ENCODE data around the gene BAD.
"Not testable (repeated sequence)": the region's sequence is repeated elsewhere in the genome, so short reads cannot be mapped to it uniquely, and the experiment has no call there.

BAD gene

DNA sequence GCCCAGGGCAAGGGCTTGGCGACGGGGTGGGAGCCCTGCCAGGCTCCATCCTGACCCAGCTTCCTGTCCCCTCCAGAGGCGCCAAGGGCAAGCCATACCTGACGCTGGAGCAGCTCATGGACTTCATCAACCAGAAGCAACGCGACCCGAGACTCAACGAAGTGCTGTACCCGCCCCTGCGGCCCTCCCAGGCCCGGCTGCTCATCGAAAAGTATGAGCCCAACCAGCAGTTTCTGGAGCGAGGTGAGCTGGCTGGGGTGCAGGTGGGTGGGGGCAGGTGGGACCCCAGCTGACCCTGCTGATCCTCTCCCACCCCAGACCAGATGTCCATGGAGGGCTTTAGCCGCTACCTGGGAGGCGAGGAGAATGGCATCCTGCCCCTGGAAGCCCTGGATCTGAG is 28.2 kb downstream of the BAD start:
- no peak for DNase-seq (ENCODE audit: low spot score)

DNA sequence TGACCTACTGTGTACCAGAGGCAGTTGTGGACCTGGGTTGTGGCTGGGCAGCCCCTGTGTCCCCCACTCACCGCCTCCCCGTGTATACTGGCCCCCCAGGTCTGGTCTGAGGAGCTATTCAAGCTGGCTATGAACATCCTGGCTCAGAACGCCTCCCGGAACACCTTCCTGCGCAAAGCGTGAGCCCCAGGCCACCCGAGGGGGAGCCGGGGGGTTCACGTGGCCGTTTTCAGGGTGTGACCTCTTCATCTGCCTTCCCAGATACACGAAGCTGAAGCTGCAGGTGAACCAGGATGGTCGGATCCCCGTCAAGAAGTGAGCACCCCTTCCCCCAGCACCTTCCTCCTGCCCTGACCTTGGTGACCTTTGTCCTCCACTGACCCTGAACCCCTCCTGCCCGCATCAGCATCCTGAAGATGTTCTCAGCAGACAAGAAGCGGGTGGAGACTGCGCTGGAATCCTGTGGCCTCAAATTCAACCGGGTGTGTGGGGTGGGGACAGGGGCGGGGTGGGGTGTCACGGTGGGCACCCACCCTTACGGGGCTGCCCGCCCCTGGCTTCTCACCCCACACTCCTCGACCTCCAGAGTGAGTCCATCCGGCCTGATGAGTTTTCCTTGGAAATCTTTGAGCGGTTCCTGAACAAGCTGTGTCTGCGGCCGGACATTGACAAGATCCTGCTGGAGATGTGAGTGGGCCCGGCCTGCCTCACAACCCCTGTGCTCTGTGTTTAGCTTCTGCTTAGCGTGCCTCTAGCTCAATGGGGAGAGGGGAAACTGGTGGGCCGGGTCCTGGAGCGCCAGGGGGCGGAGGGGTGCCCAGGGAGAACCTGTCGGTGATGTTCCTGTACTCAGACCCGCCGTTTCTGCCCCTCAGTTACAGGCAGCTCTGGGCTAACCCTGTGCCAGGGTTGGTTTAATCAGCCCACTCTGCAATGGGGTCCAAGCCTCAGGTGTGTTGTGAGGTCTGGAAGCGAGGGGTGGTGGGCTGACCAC is 29.0 kb downstream of the BAD start:
- DNase-seq (ENCODE audit: low spot score) = no peak

DNA sequence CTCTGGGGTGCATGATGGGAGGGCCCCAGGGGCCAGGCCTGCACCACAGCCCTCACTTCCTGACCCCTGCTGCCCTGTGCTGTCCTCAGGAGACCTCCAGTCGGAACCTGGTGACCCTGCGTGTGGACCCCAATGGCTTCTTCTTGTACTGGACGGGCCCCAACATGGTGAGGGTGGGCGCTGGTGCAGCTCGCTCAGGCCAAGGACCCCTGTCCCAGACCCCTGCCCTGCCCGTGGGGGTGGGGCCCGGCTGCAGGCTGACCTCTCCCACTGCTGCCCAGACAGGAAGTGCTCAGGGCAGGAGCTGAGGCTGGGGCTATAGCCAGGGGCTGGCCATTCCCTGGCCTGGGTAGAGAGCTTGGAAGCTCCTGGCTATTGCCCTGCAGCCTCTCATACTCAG is 30.1 kb downstream of the BAD start:
- no peak for DNase-seq (ENCODE audit: low spot score)

DNA sequence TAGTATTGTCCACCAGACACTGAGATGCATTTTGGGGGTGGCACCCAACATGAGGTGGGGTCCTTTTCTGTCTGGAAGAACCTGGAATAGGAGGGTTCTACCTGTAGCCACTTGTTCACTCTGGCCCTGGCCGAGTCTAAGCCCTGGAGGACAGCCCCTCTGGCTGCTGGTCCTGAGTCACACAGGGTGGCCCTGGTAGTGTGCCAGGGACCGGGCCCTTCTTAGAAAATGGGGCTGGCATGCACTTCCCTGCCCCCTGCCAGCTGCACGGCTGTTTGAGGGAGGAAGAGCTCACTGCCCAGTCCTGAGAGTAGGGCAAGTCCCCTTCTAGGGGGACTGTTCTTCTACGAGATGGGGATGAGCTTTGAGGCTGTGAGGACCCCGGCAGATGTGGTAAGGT is 31.0 kb downstream of the BAD start:
- no peak for DNase-seq (ENCODE audit: low spot score)

DNA sequence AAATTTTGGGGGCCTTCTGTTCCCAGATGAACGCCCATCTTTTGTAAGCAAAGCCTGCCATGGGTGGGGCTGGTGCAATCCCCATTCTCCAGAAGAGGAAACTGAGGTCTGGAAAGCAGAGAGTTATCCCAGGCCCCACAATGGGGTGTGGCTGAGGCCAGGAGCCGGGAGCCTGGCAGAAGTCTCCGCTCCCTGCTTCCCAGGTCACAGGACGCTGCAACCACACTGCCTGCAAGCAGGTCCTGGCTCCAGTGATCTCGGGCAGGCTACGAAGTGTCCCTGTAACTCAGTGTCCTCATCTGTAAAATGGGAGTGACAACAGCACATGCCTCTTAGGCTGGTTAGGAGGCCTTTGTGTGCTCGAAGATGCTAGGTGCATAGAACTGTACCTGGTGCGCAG is 31.4 kb downstream of the BAD start:
- DNase-seq (ENCODE audit: low spot score) = no peak

DNA sequence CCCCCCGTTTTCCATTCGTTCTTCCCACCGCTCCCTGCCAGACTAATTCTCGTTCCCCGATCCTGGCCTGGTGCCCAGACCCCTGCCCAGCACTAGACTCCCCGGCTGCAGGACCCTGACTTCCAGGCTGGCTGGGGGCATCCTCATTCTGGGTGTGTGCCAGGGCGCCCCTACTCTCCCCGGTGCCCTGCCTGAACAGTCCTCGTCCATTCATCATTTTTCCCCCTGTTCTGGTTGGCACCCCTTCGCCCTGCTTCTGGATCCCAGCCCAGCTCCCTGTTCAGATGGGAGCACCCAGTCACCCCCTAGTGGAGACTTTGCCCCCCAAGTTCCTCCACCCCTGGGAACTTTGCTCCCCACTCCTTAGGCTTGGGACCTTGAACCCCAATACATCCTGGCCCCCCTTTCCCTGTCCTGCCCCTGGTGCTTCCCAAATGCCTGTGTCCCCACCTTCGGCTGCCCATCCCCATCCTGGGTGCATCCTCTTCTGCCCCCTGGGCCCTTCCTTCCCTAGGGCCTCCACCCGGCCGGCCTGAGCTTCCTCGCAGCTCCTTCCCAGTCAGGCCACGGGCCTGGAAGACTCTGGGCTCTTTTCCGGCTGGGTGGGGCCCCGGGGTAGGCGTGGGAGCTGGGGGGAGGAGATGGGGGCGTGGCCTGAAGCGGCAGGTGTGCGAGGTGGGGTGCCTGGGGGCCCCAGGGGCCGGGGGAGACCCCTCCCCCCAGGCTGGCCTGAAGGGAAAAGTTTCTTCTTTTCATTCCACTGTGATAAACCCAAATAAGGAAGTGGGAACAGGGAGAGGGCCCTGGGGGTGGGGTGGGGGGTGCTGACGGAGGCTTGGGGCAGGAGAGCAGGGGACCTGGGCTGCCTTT is 32.2 kb downstream of the BAD start:
- DNase-seq (ENCODE audit: low spot score) = peak; percentile 44

DNA sequence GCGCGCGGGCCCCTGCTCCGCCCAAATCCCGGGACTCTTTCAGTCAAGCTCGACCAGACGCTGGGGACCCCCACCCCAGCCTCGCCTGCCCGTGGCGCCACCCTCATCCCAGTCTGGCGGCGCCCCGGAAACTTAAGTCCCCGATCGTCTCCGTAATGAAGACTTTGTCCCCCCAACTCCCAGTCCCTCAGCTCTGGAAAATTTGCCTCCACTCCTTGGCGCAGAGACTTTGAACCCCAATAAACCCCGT is 32.8 kb downstream of the BAD start:
- no peak for DNase-seq (ENCODE audit: low spot score)

DNA sequence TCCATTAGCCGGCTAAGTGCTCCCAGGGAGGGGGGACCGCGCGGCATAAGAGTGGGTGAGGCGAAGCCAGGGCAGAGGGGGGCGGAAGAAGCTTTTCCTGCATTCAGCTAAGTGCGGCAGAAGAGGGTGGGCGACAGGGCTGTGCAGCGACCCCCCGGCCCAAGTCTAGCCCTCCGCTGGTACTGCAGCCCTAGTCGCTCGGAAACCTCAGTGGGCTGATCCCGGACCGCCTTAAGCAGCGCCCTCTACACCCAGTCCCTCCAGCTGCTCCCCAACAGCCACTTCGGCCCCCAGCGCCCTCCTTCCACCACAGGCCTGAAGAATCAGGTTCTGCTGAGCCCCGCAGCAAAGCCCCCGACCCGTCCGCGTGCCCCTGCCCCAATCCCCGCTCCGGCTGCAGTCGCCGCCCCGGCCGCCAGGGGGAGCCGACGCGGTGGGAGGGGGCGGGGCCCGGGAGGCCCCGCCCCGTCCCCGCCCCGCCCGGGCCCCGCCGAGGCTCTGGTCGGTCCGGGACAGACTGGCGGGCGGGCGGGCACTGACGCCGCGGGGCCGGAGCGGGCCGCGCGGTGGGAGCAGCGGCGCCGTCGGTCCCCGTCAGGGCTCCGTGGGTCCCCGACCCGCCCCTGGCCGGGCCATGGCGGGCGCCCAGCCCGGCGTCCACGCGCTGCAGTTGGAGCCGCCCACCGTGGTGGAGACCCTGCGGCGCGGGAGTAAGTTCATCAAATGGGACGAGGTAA is 33.3 kb downstream of the BAD start, which contains the start of gene PLCB3:
TSS of gene PLCB3 (plus strand) at position 515 of the 737 bp plus-strand sequence. CDS start at position 635, 120 bp downstream.
- peak; percentile 88 for DNase-seq (ENCODE audit: low spot score)

DNA sequence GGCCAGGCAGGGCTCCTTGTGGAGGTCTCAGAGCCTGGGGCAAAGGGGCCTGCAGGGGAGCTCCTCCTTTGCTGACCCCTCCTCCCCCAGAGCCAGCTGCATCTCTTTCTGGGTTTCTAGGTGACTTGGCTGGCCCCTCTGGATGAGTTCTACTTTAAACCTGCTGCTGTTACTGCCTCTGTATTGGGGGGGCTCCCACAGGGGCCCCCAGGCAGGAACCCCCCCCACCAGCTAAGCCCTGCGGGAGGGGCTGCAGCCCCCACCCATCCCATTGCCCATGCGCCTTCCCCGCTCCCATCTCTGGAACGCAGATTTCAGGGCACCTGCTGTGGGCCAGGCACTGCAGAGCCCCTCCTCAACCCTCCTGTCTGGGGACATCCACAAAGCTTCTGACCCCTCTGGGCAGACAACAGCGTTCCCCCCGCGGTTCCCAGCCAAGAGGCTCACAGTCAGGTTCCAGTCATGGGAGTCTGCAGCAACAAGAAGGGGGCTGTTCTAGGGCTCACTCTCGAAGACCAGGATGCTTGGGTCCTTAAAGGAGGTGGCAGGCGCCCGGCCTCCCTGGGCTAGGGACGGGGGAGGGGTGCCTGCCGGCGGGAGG is 34.0 kb downstream of the BAD start:
- no peak for DNase-seq (ENCODE audit: low spot score)

DNA sequence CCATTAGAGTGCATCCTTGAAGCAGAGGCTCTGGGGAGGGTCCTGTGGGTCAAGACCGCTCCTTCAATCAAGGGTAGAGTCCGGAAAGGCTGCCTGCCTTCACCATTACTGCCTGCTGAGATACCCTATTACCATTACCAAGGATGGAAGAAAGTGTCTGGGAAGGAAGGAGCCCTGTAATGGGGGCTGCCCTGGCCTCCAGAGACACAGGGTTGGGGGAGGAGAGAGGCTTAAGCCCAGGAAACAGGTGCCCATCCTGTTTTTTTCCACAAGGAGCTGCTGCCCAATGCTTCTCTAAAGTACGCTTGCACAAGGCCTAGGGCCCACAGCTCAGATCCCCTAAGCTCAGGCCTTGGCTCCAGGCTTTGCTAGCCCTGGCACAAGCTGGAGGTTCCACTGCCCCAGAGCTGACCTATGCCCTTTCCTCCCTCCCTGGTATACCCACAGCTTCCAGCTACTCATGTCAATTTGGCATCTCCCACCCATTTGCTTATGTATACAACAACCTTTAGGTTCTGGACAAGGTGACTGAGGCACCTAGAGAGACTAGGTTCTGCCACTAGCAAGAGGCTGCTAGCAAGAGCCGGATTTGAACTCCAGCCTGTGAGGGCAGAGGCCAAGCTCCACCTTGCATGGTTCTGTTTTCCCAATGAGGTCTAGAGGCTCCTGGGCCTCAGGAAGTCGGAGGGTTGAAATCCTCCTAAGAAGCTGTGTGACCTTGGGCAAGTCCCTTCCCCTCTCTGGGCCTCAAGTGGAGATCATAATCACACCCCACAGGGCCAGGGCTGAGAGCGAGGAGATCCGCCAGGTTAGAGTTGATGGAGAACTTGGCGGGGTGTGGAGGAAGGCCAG is 34.7 kb downstream of the BAD start:
- no peak for DNase-seq (ENCODE audit: low spot score)

DNA sequence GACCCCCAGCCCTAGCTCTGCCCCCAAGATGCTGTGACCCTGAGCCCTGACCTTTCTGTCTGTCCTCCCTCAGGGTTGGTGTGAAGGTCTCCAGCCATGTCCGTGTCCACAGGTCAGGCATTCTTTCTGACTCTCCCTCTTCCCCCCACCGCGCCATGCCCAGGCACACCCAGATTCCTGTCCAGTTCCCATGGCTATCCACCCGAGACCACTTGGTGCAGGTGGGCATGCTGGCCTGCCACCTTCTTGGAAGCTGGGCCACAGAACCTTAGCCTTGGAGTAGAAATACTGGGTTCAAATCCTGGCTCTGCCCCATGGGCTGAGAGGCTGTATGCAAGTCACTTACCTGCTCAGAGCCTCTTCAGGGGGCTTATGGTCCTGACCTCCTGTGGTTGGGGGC is 35.4 kb downstream of the BAD start:
- no peak for DNase-seq (ENCODE audit: low spot score)

DNA sequence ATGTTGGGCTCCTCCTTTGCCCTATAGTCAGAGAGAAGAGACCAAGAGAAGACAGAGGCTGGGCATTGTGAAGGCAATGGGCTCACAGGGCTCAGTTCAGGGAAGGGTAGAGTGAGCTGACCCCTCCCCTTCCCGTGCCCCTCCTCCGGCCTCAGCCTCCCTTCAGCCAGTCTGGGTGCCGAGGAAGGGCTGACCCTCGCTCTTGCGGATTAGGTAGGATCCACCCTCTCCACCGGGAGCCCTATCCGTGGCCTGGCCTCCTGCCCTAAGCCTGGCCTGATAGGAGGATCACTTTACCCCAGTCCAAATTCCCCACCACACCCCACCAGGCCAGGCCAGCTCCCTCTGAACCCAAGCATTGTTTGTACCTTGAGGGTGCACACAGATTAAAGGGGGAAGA is 35.9 kb downstream of the BAD start:
- no peak for DNase-seq (ENCODE audit: low spot score)

DNA sequence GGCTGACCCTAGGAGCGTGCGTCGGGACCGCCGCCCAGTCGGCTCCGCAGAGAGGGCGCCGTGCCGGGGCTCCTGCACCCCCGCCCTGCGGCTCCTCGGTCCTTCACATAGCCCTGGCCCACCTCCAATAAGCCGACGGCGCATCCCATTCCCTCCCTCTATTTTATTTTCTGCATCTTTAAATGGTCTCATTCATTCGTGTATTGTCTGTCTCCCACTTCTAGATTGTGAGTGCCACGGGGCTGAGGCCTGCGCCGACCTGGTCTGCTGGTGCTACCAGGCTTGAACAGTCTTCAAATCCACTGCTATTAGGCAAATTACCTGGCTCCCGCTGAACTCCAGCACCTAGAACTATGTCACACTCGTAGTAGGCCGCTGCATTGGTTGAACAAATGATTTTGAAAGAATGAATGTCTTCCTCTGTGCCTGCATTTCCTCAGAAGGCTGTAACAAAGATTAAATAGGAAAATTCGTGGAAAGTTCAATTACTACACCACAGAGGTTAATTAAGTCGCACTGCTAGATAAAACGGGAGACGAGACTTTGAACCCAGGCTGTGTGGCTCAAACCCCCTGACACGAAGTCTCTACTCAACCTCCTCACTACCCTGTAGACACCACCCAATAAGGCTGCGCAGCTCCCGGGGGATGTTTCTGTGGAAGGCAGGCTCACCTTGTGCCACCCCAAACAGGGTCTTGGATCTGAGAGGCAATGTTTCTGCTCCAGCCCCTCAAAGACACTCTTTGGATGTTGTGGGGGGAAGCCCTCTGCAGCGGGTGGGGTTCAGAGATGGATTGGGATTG is 36.5 kb downstream of the BAD start:
- DNase-seq (ENCODE audit: low spot score) = no peak

DNA sequence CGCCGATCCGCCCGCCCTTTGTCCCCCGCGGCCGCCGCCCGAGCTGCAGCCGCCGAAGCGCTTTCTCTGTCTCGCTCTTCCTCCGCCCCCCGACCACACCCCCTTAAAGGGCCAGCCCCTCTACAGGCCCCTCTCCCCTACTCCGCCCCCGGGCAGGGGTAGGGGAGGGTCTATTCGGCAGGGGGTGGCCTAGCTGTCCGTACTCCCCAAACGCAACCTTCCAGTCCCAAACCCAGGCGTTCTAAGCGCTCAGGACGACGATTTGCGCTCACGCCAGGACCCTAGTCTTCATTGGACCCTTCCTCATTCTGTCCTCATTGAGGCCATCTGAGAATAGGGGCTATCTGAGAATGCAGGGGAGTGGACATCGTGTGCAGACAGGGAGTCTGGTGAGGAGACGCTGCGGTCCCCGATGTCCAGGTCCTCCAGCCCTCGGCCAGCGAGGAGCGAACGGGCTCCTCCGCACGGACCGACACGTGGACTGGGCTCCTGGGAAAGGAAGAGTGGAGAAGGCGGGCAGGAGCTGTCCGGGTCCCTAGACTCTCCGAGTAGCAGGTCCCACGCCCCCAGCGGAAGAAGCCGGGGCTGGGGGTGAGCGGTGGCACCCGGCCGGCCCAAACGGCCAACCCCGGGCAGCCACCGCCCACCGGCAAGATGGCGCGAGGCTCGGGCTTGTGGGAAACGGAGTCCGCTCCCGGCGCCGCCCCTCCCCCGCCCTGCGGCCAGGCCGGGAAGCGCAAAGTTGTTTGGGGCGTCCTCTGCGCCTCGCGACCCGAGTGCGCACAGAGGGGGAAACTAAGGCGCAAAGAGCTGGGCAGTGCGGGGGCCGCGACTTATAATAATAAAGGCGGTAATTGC is 37.4 kb downstream of the BAD start, which contains the start of gene PPP1R14B:
TSS of gene PPP1R14B (minus strand) at position 73 of the 858 bp plus-strand sequence. CDS start 270 bp downstream, outside the sequence.
- DNase-seq (ENCODE audit: low spot score) = peak; percentile 83

DNA sequence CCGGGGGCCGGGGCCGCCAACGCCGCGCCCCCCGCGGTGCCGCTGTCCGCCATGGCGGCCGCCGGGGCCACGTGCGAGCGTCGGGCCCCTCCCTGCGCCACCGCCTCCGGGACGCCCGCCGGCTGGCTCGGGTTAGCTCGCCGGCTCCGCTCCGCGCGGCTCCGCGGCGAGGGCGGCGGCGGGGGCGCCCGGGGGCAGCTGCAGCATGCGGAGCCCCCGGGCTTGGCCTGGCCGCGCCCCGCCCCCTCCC is 37.9 kb downstream of the BAD start:
- DNase-seq (ENCODE audit: low spot score) = not testable (repeated sequence)

DNA sequence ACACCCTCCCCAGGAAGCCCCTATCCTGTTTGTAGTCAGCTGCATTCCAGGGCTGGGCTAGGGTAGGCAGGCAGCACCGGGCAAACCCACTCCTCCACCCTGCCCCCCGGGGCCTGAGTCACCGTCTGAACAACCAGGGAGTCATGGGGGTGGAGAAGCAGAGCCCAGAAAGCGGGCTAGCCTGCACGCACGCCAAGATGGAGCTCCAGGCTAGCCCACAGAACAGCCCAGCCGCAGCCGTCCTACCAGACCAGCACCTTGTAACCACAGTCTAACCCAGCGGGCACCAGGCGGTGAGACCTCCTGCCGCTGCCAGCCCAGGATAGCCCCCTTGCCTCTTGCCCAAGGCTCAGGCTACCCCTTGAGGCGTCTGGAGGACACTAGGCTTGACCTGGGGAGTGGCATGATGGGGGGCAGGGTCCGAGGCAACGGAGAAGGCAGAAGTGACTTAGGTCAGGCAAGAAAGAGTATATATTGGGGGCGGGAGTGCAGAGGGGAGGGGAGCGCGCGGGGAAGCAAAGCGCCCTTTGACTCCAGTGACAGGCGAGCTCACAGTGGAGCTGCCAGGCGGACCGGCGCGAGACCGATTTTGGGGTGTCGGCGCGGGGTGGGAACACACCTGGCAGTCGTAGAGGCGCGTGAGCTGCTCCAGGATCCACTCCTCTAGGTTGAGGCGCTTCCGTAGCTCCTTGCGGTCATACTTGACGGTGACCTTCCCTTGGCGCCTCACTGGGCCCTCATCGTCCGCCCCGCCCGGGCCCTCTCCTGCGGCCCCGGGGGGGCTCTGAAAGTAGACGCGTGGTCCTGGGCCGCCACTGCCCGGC is 38.5 kb downstream of the BAD start:
- DNase-seq (ENCODE audit: low spot score) = peak; percentile 47

DNA sequence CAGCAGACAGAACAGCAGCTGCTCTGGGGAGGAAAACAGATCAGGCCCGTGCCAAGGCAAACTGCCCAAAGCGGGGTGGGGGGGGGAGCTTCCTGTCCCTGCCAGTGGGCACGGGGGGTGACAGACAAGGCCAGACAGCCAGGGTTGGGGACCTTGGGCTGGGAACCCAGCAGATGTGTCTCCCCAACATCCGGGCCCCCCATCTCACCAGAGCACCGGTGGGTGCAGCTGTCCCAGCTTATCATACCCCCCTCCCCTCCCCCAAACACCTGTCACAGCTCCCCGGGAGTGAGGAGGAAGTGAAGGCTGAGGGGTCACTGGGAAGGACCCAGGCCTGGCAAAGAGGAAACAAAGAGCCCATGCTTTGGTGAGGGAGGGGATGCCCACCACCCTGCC is 39.1 kb downstream of the BAD start:
- peak; percentile 56 for DNase-seq (ENCODE audit: low spot score)

DNA sequence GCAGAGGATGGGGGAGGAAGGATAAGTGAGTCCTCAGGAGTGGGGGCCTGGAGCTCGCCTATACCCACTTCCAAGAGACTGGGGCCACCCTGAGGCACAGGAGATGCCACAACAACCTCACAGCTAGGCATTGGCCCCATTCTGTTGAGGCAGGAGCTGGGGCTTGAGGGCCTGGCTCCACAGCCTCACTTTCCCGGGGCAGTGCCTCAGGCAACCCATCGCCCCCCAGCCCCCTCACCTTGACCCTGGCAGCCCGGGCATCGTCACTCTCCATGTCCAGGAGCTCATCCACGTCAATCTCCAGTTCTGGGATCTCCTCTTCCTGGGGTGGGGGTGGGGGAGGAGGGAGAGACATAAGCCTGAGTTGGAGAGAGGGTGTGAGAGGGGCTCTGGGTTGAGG is 39.5 kb downstream of the BAD start:
- DNase-seq (ENCODE audit: low spot score) = no peak

Measured in germinal center (tissue), 1 donor.